ENCODE measurements around the gene WNT5A.

DNA sequence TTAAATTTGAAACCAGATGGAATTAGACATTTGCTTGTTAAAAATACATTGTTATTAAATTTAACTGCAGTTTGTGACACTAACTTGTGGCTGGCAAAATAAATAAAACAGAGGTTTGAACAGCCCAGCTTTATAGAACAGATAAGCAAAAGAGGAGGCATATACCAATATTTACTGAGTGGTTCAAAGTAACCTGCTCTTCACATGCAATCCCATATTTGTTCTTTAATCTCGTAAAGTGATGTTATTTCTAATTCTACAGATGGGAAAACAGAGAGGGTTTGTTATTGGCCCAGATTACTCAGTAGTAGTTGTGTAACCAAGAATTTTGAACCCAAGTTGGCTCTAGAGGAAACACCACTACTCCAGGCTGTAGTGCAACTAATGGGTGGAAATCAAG is 37.6 kb downstream of the WNT5A start:
- TF ChIP-seq CTCF (conservative IDR thresholded peaks at IDR 0.05 in 1 of 2, IDR thresholded peaks at IDR 0.05 in 1 of 2; ENCODE audit: extremely low read depth in 1 of 2, insufficient read depth in 1 of 2, low read depth in 1 of 2, low read length in 2 of 2) = no peak
- TF ChIP-seq EZH2 (IDR thresholded peaks at IDR 0.05; ENCODE audit: borderline replicate concordance, low read length) = no peak
